ENCODE results near the gene CTNNA2. TPM values are rescaled to one million over a fixed set of nuclear protein-coding genes. Genes with fewer than 3 reads are reported as not detected.

CTNNA2 gene
- total RNA-seq, 1 experiment from 2014 or later = 5.5 TPM

DNA sequence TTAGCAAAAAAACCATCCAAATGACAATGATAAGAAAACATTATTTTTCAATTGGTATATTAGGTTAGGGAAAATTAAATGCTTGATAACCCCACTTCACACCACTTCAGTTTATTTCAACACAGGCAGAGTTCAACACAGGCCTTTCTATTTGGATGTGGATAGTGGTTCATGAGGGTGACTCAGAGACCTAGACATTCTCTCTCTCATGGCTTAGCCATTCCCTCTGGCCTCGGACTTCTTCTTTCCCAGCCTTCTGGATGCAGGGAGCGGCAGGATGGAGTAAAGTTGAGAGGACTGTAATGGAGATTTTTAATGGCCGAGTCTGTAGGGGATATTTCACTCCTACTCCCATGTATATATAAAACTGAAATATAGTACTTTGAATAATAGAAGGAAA lies 109.7 kb downstream of the CTNNA2 start:
- no peak overlapping the region for H4K5ac ChIP-seq (ENCODE audit: insufficient read length, low read depth, low read length)
- H3K9me3 ChIP-seq (ENCODE audit: control insufficient read depth, low read depth, low read length) = no peaks in the 10 kb centered on the region
- no peak overlapping the region for H3K4me3 Mint-ChIP-seq
- no peak overlapping the region for H3T11ph ChIP-seq (ENCODE audit: low read length)
- H3K36me3 Mint-ChIP-seq (ENCODE audit: insufficient read depth in 1 of 3, low read depth in 3 of 3) = peaks cover 0 to 4% (median 0%) of the 10 kb centered on the region in 3 experiments; a peak in 1 of 7 replicates
- H3K18ac ChIP-seq (ENCODE audit: insufficient read length, low read depth, low read length) = no peak overlapping the region
- H3K27me3 Mint-ChIP-seq (ENCODE audit: low read depth) = no peaks in the 10 kb centered on the region
- no peaks in the 10 kb centered on the region for H3K4me1 ChIP-seq (ENCODE audit: insufficient read depth, low read length)
- H3K56ac ChIP-seq (ENCODE audit: insufficient read length, low read depth, low read length) = no peak overlapping the region
- H4K20me1 ChIP-seq (ENCODE audit: control insufficient read depth, insufficient read depth, insufficient read length) = no peaks in the 10 kb centered on the region
- WGBS (ENCODE audit: extremely low coverage, insufficient read length, low lambda C conversion rate) = no CpG with 5 or more reads among the region's 3 CpGs
- H3K4me2 ChIP-seq (ENCODE audit: insufficient read depth, insufficient read length, low read length) = no peak overlapping the region
- H2AFZ ChIP-seq (ENCODE audit: low read length) = no peak overlapping the region
- H2AK5ac ChIP-seq (ENCODE audit: insufficient read length, low read length) = no peak overlapping the region
- no peak overlapping the region for H3K14ac ChIP-seq (ENCODE audit: insufficient read depth, low read length)
- no peak overlapping the region for H4K8ac ChIP-seq (replicated peaks; ENCODE audit: insufficient read length, low read depth, low read length)
- no peak overlapping the region for H3K27ac ChIP-seq (ENCODE audit: insufficient read length, low read depth, low read length)
- H3K4ac ChIP-seq (ENCODE audit: low read depth, low read length) = no peak overlapping the region
- H3K4me1 Mint-ChIP-seq = peaks cover 2 to 5% of the 10 kb centered on the region in 2 experiments; a peak in 1 of 4 replicates
- no peaks in the 10 kb centered on the region for H3K23me2 ChIP-seq (ENCODE audit: insufficient read length, low read depth, low read length, poor library complexity, severe bottlenecking)
- no peak overlapping the region for H2BK120ac ChIP-seq (ENCODE audit: low read depth, low read length, poor library complexity, severe bottlenecking)
- H2BK20ac ChIP-seq (ENCODE audit: low read depth, low read length, poor library complexity, severe bottlenecking) = no peak overlapping the region
- no peaks in the 10 kb centered on the region; a peak in 1 of 5 replicates for H3K9me3 Mint-ChIP-seq
- H2BK5ac ChIP-seq (ENCODE audit: insufficient read length, low read length) = no peak overlapping the region
- DNase-seq = no peak
- no peak overlapping the region for H2BK12ac ChIP-seq (ENCODE audit: insufficient read length, low read depth, low read length)
- H3K23ac ChIP-seq (ENCODE audit: insufficient read length, low read depth, low read length) = no peak overlapping the region
- H3K9ac ChIP-seq (ENCODE audit: extremely low read depth, insufficient read length, low read length) = no peak overlapping the region
- H3K27ac Mint-ChIP-seq = no peak overlapping the region
- no peak overlapping the region for H2BK15ac ChIP-seq (ENCODE audit: low read depth, low read length)
- H3K79me2 ChIP-seq (ENCODE audit: insufficient read depth, low read length) = no peaks in the 10 kb centered on the region
- TF ChIP-seq, protein P1, sequence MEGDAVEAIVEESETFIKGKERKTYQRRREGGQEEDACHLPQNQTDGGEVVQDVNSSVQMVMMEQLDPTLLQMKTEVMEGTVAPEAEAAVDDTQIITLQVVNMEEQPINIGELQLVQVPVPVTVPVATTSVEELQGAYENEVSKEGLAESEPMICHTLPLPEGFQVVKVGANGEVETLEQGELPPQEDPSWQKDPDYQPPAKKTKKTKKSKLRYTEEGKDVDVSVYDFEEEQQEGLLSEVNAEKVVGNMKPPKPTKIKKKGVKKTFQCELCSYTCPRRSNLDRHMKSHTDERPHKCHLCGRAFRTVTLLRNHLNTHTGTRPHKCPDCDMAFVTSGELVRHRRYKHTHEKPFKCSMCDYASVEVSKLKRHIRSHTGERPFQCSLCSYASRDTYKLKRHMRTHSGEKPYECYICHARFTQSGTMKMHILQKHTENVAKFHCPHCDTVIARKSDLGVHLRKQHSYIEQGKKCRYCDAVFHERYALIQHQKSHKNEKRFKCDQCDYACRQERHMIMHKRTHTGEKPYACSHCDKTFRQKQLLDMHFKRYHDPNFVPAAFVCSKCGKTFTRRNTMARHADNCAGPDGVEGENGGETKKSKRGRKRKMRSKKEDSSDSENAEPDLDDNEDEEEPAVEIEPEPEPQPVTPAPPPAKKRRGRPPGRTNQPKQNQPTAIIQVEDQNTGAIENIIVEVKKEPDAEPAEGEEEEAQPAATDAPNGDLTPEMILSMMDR (conservative IDR thresholded peaks at IDR 0.05) = no peak
- H3K79me1 ChIP-seq (ENCODE audit: insufficient read depth, low read depth, low read length, poor library complexity, severe bottlenecking) = no peaks in the 10 kb centered on the region
- H4K91ac ChIP-seq (ENCODE audit: insufficient read length, low read depth, low read length) = no peak overlapping the region
- no peaks in the 10 kb centered on the region for H3K27me3 ChIP-seq (ENCODE audit: insufficient read depth, low read length)

All from H9 (cell line).